Measurements from ENCODE around the gene ATP2B2.

Gene ATP2B2

GRCh38 chr3:10405816-10406215, 99.6 kb downstream of the ATP2B2 start:
- DNase-seq (ENCODE audit: low read depth in 2 of 3, low spot score in 2 of 3), result no peak

- no peak for DNase-seq (ENCODE audit: low read depth in 2 of 3, low spot score in 2 of 3)
Observed at GRCh38 chr3:10404876-10405275, 100.5 kb downstream of the ATP2B2 start.

- no peak for DNase-seq (ENCODE audit: low read depth in 2 of 3, low spot score in 2 of 3)
Observed at GRCh38 chr3:10404377-10404776, 101.0 kb downstream of the ATP2B2 start.

GRCh38 chr3:10401990-10402761, 103.2 kb downstream of the ATP2B2 start:
- no peak for DNase-seq (ENCODE audit: low read depth in 2 of 3, low spot score in 2 of 3)

GRCh38 chr3:10400749-10401495, 104.5 kb downstream of the ATP2B2 start:
- no peak for DNase-seq (ENCODE audit: low read depth in 2 of 3, low spot score in 2 of 3)

- no peak for DNase-seq (ENCODE audit: low read depth in 2 of 3, low spot score in 2 of 3)
Observed at GRCh38 chr3:10400050-10400748, 105.2 kb downstream of the ATP2B2 start.

GRCh38 chr3:10399634-10400033, 105.8 kb downstream of the ATP2B2 start:
- DNase-seq (ENCODE audit: low read depth in 2 of 3, low spot score in 2 of 3), result no peak

- no peak for DNase-seq (ENCODE audit: low read depth in 2 of 3, low spot score in 2 of 3)
Observed at GRCh38 chr3:10398341-10398740, 107.0 kb downstream of the ATP2B2 start.

- DNase-seq (ENCODE audit: low read depth in 2 of 3, low spot score in 2 of 3), result no peak
Observed at GRCh38 chr3:10397879-10398278, 107.5 kb downstream of the ATP2B2 start.

- no peak for DNase-seq (ENCODE audit: low read depth in 2 of 3, low spot score in 2 of 3)
Observed at GRCh38 chr3:10396931-10397330, 108.5 kb downstream of the ATP2B2 start.

- DNase-seq (ENCODE audit: low read depth in 2 of 3, low spot score in 2 of 3), result no peak
Observed at GRCh38 chr3:10396083-10396482, 109.3 kb downstream of the ATP2B2 start.

GRCh38 chr3:10395671-10396070, 109.7 kb downstream of the ATP2B2 start:
- no peak for DNase-seq (ENCODE audit: low read depth in 2 of 3, low spot score in 2 of 3)

- DNase-seq (ENCODE audit: low read depth in 2 of 3, low spot score in 2 of 3), result no peak
Observed at GRCh38 chr3:10395196-10395595, 110.2 kb downstream of the ATP2B2 start.

- no peak for DNase-seq (ENCODE audit: low read depth in 2 of 3, low spot score in 2 of 3)
Observed at GRCh38 chr3:10394491-10395025, 110.8 kb downstream of the ATP2B2 start.

GRCh38 chr3:10393514-10393913, 111.9 kb downstream of the ATP2B2 start:
- DNase-seq (ENCODE audit: low read depth in 2 of 3, low spot score in 2 of 3), result no peak

- DNase-seq (ENCODE audit: low read depth in 2 of 3, low spot score in 2 of 3), result no peak
Observed at GRCh38 chr3:10392906-10393461, 112.4 kb downstream of the ATP2B2 start.

GRCh38 chr3:10392244-10392643, 113.1 kb downstream of the ATP2B2 start:
- no peak for DNase-seq (ENCODE audit: low read depth in 2 of 3, low spot score in 2 of 3)

- no peak for DNase-seq (ENCODE audit: low read depth in 2 of 3, low spot score in 2 of 3)
Observed at GRCh38 chr3:10391391-10391790, 114.0 kb downstream of the ATP2B2 start.

- no peak for DNase-seq (ENCODE audit: low read depth in 2 of 3, low spot score in 2 of 3)
Observed at GRCh38 chr3:10390641-10391373, 114.6 kb downstream of the ATP2B2 start.

GRCh38 chr3:10389995-10390394, 115.4 kb downstream of the ATP2B2 start:
- no peak for DNase-seq (ENCODE audit: low read depth in 2 of 3, low spot score in 2 of 3)

- no peak for DNase-seq (ENCODE audit: low read depth in 2 of 3, low spot score in 2 of 3)
Observed at GRCh38 chr3:10389339-10389738, 116.0 kb downstream of the ATP2B2 start.

All from activated CD8-positive, alpha-beta memory T cell treated with anti-CD3 and anti-CD28 coated beads for 48 hours (primary cell).